HG02852 (cell line): ENCODE measurements around the gene MITD1.
"Not testable (repeated sequence)": the region's sequence is repeated elsewhere in the genome, so short reads cannot be mapped to it uniquely, and the experiment has no call there.

Experiments
- ATAC-seq: cut with Tn5 transposase; IDR thresholded peaks from one replicate; pipeline ENCODE4 v1.9.1; 2021; ENCODE audit warnings: mild to moderate bottlenecking, moderate library complexity; ENCODE audit not compliant: unreplicated experiment

Gene MITD1

GRCh38 chr2:99180755-99181623 lies at the start of gene MITD1, which contains the start of gene MRPL30:
Gene MITD1, minus strand, starts transcription at chr2:99181058. Its CDS starts 77 bp downstream, at chr2:99180981.
Gene MRPL30, plus strand, starts transcription at chr2:99181184. Its CDS starts 5,020 bp downstream, at chr2:99186204.
- ATAC-seq: peak; percentile 91

- no peak for ATAC-seq
Observed at GRCh38 chr2:99217929-99218501, 37.2 kb upstream of the MITD1 start.

- ATAC-seq: no peak
Observed at GRCh38 chr2:99216096-99216495, 35.2 kb upstream of the MITD1 start.

GRCh38 chr2:99205491-99205890 lies 24.6 kb upstream of the MITD1 start:
- no peak for ATAC-seq

GRCh38 chr2:99201959-99202678 lies 21.3 kb upstream of the MITD1 start:
- no peak for ATAC-seq

- no peak for ATAC-seq
Observed at GRCh38 chr2:99200076-99200800, 19.4 kb upstream of the MITD1 start.

- no peak for ATAC-seq
Observed at GRCh38 chr2:99198103-99198841, 17.4 kb upstream of the MITD1 start.

- ATAC-seq: not testable (repeated sequence)
Observed at GRCh38 chr2:99192364-99192763, 11.5 kb upstream of the MITD1 start.

- ATAC-seq: no peak
Observed at GRCh38 chr2:99190548-99190947, 9.7 kb upstream of the MITD1 start.

- no peak for ATAC-seq
Observed at GRCh38 chr2:99188357-99188756, 7.5 kb upstream of the MITD1 start.

GRCh38 chr2:99187011-99187410 lies 6.2 kb upstream of the MITD1 start:
- no peak for ATAC-seq

GRCh38 chr2:99184811-99185210 lies 4.0 kb upstream of the MITD1 start:
- no peak for ATAC-seq

GRCh38 chr2:99183025-99183424 lies 2.2 kb upstream of the MITD1 start:
- ATAC-seq: no peak

- no peak for ATAC-seq
Observed at GRCh38 chr2:99181624-99182000, 754 bp upstream of the MITD1 start.

- ATAC-seq: no peak
Observed at GRCh38 chr2:99171377-99172140, 9.3 kb downstream of the MITD1 start.

GRCh38 chr2:99169534-99169933 lies 11.3 kb downstream of the MITD1 start:
- ATAC-seq: no peak

GRCh38 chr2:99166218-99166617 lies 14.6 kb downstream of the MITD1 start:
- no peak for ATAC-seq

GRCh38 chr2:99159594-99159993 lies 21.3 kb downstream of the MITD1 start:
- ATAC-seq: no peak

- no peak for ATAC-seq
Observed at GRCh38 chr2:99158599-99158998, 22.3 kb downstream of the MITD1 start.

- no peak for ATAC-seq
Observed at GRCh38 chr2:99156891-99157290, 24.0 kb downstream of the MITD1 start.
